ENCODE data around the gene ANKS1B. TPM values are rescaled to one million over a fixed set of nuclear protein-coding genes. Genes with fewer than 3 reads are reported as not detected.

The ANKS1B gene
- total RNA-seq, 2 experiments from 2014 or later, result 0.30 to 1.3 TPM

- no peaks in the 10 kb centered on the region for H3K4me1 Mint-ChIP-seq
- ChIA-PET CTCF (interaction anchor here (1.5 kb wide), 1 partner anchor 200 kb away, joined by 4 read pairs; no protein-coding TSS in a partner anchor), POLR2A (no interaction called here)
- DNase-seq, result no peak
- H3K36me3 Mint-ChIP-seq (ENCODE audit: low read depth), result no peaks in the 10 kb centered on the region
- H3K4me3 Mint-ChIP-seq, result no peak overlapping the region
- no peaks in the 10 kb centered on the region for H3K9me3 Mint-ChIP-seq
- H3K27ac Mint-ChIP-seq, result no peak overlapping the region
- H3K27me3 Mint-ChIP-seq, result peaks cover 37% of the 10 kb centered on the region
Measured at GRCh38 chr12:98799146-98799810, 1185.5 kb downstream of the ANKS1B start.

- no peaks in the 10 kb centered on the region for H3K9me3 Mint-ChIP-seq
- H3K36me3 Mint-ChIP-seq (ENCODE audit: low read depth), result no peaks in the 10 kb centered on the region
- no peak for DNase-seq
- no peaks in the 10 kb centered on the region for H3K4me1 Mint-ChIP-seq
- CTCF ChIA-PET, result interaction anchor here (0.8 kb wide), 1 partner anchor 10 kb away, joined by 3 read pairs; no protein-coding TSS in a partner anchor
- H3K27ac Mint-ChIP-seq, result no peak overlapping the region
- POLR2A ChIA-PET, result no interaction called here
- peaks cover 39% of the 10 kb centered on the region for H3K27me3 Mint-ChIP-seq
- no peak overlapping the region for H3K4me3 Mint-ChIP-seq
Measured at GRCh38 chr12:98797200-98797599, 1187.5 kb downstream of the ANKS1B start.

- H3K9me3 Mint-ChIP-seq, result no peaks in the 10 kb centered on the region
- no peak overlapping the region for H3K4me3 Mint-ChIP-seq
- no peaks in the 10 kb centered on the region for H3K4me1 Mint-ChIP-seq
- ChIA-PET CTCF (interaction anchor here (0.8 kb wide), 1 partner anchor 10 kb away, joined by 3 read pairs; no protein-coding TSS in a partner anchor), POLR2A (no interaction called here)
- peaks cover 37% of the 10 kb centered on the region for H3K27me3 Mint-ChIP-seq
- no peak for DNase-seq
- no peaks in the 10 kb centered on the region for H3K36me3 Mint-ChIP-seq (ENCODE audit: low read depth)
- no peak overlapping the region for H3K27ac Mint-ChIP-seq
Measured at GRCh38 chr12:98796745-98797144, 1188.0 kb downstream of the ANKS1B start.

GRCh38 chr12:98793121-98793520 lies 1191.6 kb downstream of the ANKS1B start:
- Mint-ChIP-seq H3K27me3 (peaks cover 36% of the 10 kb centered on the region), H3K36me3 (ENCODE audit: low read depth) (no peaks in the 10 kb centered on the region), H3K4me1 (no peaks in the 10 kb centered on the region), H3K9me3 (no peaks in the 10 kb centered on the region), H3K4me3 (no peak overlapping the region), H3K27ac (no peak overlapping the region)
- POLR2A ChIA-PET, result no interaction called here
- DNase-seq, result no peak
- CTCF ChIA-PET, result no interaction called here

- Mint-ChIP-seq H3K36me3 (ENCODE audit: low read depth) (no peaks in the 10 kb centered on the region), H3K4me1 (no peaks in the 10 kb centered on the region), H3K27ac (no peak overlapping the region), H3K9me3 (no peaks in the 10 kb centered on the region), H3K4me3 (no peak overlapping the region), H3K27me3 (peaks cover 35% of the 10 kb centered on the region)
- POLR2A ChIA-PET, result no interaction called here
- CTCF ChIA-PET, result no interaction called here
- DNase-seq, result no peak
Measured at GRCh38 chr12:98791406-98791805, 1193.3 kb downstream of the ANKS1B start.

GRCh38 chr12:98788396-98788795 lies 1196.3 kb downstream of the ANKS1B start:
- H3K27ac Mint-ChIP-seq, result no peak overlapping the region
- H3K27me3 Mint-ChIP-seq, result peaks cover 30% of the 10 kb centered on the region
- no peaks in the 10 kb centered on the region for H3K4me1 Mint-ChIP-seq
- DNase-seq, result no peak
- ChIA-PET CTCF (no interaction called here), POLR2A (no interaction called here)
- no peaks in the 10 kb centered on the region for H3K36me3 Mint-ChIP-seq (ENCODE audit: low read depth)
- no peak overlapping the region for H3K4me3 Mint-ChIP-seq
- H3K9me3 Mint-ChIP-seq, result no peaks in the 10 kb centered on the region

GRCh38 chr12:98786653-98787052 lies 1198.1 kb downstream of the ANKS1B start:
- H3K4me3 Mint-ChIP-seq, result no peak overlapping the region
- H3K27ac Mint-ChIP-seq, result no peak overlapping the region
- no peaks in the 10 kb centered on the region for H3K9me3 Mint-ChIP-seq
- peaks cover 28% of the 10 kb centered on the region for H3K27me3 Mint-ChIP-seq
- ChIA-PET CTCF (interaction anchor here (1.2 kb wide), 1 partner anchor 11 kb away, joined by 3 read pairs; no protein-coding TSS in a partner anchor), POLR2A (no interaction called here)
- no peaks in the 10 kb centered on the region for H3K36me3 Mint-ChIP-seq (ENCODE audit: low read depth)
- no peak for DNase-seq
- no peaks in the 10 kb centered on the region for H3K4me1 Mint-ChIP-seq

- Mint-ChIP-seq H3K9me3 (no peaks in the 10 kb centered on the region), H3K27me3 (peaks cover 30% of the 10 kb centered on the region), H3K36me3 (ENCODE audit: low read depth) (no peaks in the 10 kb centered on the region), H3K27ac (no peak overlapping the region), H3K4me1 (no peaks in the 10 kb centered on the region), H3K4me3 (no peak overlapping the region)
- DNase-seq, result no peak
- ChIA-PET CTCF (no interaction called here), POLR2A (no interaction called here)
Measured at GRCh38 chr12:98783420-98783819, 1201.3 kb downstream of the ANKS1B start.

GRCh38 chr12:98780261-98780660 lies 1204.5 kb downstream of the ANKS1B start:
- Mint-ChIP-seq H3K27me3 (peaks cover 30% of the 10 kb centered on the region), H3K27ac (no peak overlapping the region), H3K9me3 (no peaks in the 10 kb centered on the region), H3K4me1 (no peaks in the 10 kb centered on the region), H3K36me3 (ENCODE audit: low read depth) (no peaks in the 10 kb centered on the region), H3K4me3 (no peak overlapping the region)
- ChIA-PET CTCF (no interaction called here), POLR2A (no interaction called here)
- DNase-seq, result no peak

GRCh38 chr12:98772818-98773217 lies 1211.9 kb downstream of the ANKS1B start:
- CTCF ChIA-PET, result no interaction called here

GRCh38 chr12:98771811-98772752 lies 1212.7 kb downstream of the ANKS1B start:
- H3K4me3 Mint-ChIP-seq, result no peak overlapping the region
- CTCF ChIA-PET, result no interaction called here
- DNase-seq, result no peak
- peaks cover 2% of the 10 kb centered on the region for H3K9me3 Mint-ChIP-seq
- no peaks in the 10 kb centered on the region for H3K36me3 Mint-ChIP-seq (ENCODE audit: low read depth)
- peaks cover 4% of the 10 kb centered on the region for H3K27me3 Mint-ChIP-seq
- POLR2A ChIA-PET, result no interaction called here
- no peaks in the 10 kb centered on the region for H3K4me1 Mint-ChIP-seq
- H3K27ac Mint-ChIP-seq, result no peak overlapping the region

More at GRCh38 chr12:98772818-98773217, 1211.9 kb downstream of the ANKS1B start:
- Mint-ChIP-seq H3K4me3 (no peak overlapping the region), H3K36me3 (ENCODE audit: low read depth) (no peaks in the 10 kb centered on the region), H3K4me1 (no peaks in the 10 kb centered on the region), H3K9me3 (peaks cover 2% of the 10 kb centered on the region), H3K27ac (no peak overlapping the region), H3K27me3 (peaks cover 3% of the 10 kb centered on the region)
- POLR2A ChIA-PET, result no interaction called here
- DNase-seq, result no peak

GRCh38 chr12:98770230-98770629 lies 1214.5 kb downstream of the ANKS1B start:
- Mint-ChIP-seq H3K27ac (no peak overlapping the region), H3K4me1 (no peaks in the 10 kb centered on the region), H3K36me3 (ENCODE audit: low read depth) (no peaks in the 10 kb centered on the region), H3K27me3 (peaks cover 4% of the 10 kb centered on the region), H3K4me3 (no peak overlapping the region), H3K9me3 (peaks cover 2% of the 10 kb centered on the region)
- ChIA-PET CTCF (interaction anchor here (1.1 kb wide), 1 partner anchor 17 kb away, joined by 3 read pairs; no protein-coding TSS in a partner anchor), POLR2A (interaction anchor here (1.2 kb wide), 1 partner anchor 30 kb away, joined by 3 read pairs; no protein-coding TSS in a partner anchor)
- DNase-seq, result no peak

- Mint-ChIP-seq H3K27me3 (peaks cover 4% of the 10 kb centered on the region), H3K36me3 (ENCODE audit: low read depth) (no peaks in the 10 kb centered on the region), H3K4me1 (no peaks in the 10 kb centered on the region), H3K4me3 (no peak overlapping the region), H3K9me3 (peaks cover 2% of the 10 kb centered on the region), H3K27ac (no peak overlapping the region)
- DNase-seq, result no peak
- ChIA-PET CTCF (interaction anchor here (0.5 to 1.3 kb wide), 2 partner anchors 27 to 202 kb away, joined by 3 to 4 read pairs; no protein-coding TSS in a partner anchor), POLR2A (no interaction called here)
Measured at GRCh38 chr12:98769068-98769467, 1215.7 kb downstream of the ANKS1B start.

Measured in activated CD4-positive, alpha-beta memory T cell treated with anti-CD3 and anti-CD28 coated beads, Interleukin-2, amount 10 ng/mL, durations not matched to agents 7 days and 5 days (primary cell).